ENCODE data around the gene CD59. TPM values are rescaled to one million over a fixed set of nuclear protein-coding genes. Genes with fewer than 3 reads are reported as not detected.

Gene CD59
- polyA plus RNA-seq, 2 donors: 328 to 334 TPM

DNA sequence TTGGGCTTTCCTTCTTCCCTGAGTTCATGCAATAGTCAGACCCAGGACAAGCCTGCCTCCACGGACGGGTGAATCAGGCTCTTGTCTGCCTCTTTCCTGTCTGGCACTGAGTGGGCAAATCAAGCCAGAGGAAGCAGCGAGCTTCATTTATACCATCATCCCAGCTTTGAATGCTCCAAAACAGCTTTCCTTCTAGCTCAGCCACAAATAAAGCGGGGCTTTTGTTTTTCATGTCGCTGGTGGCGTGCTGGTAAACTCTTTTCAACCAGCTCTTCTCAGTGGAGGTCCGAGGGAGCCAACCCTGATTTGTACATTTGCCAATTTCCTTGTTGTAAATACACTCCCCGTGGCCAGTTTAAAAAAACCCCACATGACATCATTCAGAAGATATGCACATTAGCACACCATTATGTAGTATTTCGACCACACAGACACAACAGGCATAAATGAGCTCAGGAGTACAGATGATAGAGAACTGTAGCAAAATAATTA, 44.2 kb downstream of the CD59 start:
- Histone ChIP-seq H3K27ac (ENCODE audit: low read depth in 2 of 2, low read length in 1 of 2) (peak overlapping the region; percentile 88 to 97), H3K36me3 (ENCODE audit: control insufficient read depth in 2 of 2, insufficient read depth in 2 of 2, low read length in 1 of 2) (no peaks in the 10 kb centered on the region), H3K27me3 (ENCODE audit: control insufficient read depth in 1 of 2, insufficient read depth in 2 of 2, low read length in 2 of 2) (no peaks in the 10 kb centered on the region), H3K4me1 (ENCODE audit: control insufficient read depth in 2 of 2, insufficient read depth in 2 of 2, low read length in 1 of 2) (peaks cover 0 to 27% of the 10 kb centered on the region in 2 donors), H3K9me3 (ENCODE audit: control insufficient read depth in 2 of 2, insufficient read depth in 1 of 2, low read depth in 1 of 2, low read length in 1 of 2) (no peaks in the 10 kb centered on the region), H3K4me3 (ENCODE audit: low read depth in 1 of 2, low read length in 2 of 2) (no peak overlapping the region)
- WGBS, 2 donors: 17 to 28% methylated on average over 9 of the region's 9 CpGs

GRCh38 chr11:33691066-33691864, 45.0 kb downstream of the CD59 start:
- Histone ChIP-seq H3K27ac (ENCODE audit: low read depth in 2 of 2, low read length in 1 of 2) (peak overlapping the region; percentile 88 to 97), H3K4me3 (ENCODE audit: low read depth in 1 of 2, low read length in 2 of 2) (no peak overlapping the region), H3K4me1 (ENCODE audit: control insufficient read depth in 2 of 2, insufficient read depth in 2 of 2, low read length in 1 of 2) (peaks cover 0 to 27% of the 10 kb centered on the region in 2 donors), H3K27me3 (ENCODE audit: control insufficient read depth in 1 of 2, insufficient read depth in 2 of 2, low read length in 2 of 2) (no peaks in the 10 kb centered on the region), H3K36me3 (ENCODE audit: control insufficient read depth in 2 of 2, insufficient read depth in 2 of 2, low read length in 1 of 2) (no peaks in the 10 kb centered on the region), H3K9me3 (ENCODE audit: control insufficient read depth in 2 of 2, insufficient read depth in 1 of 2, low read depth in 1 of 2, low read length in 1 of 2) (no peaks in the 10 kb centered on the region)
- WGBS, 2 donors: 57% methylated on average over 6 of the region's 6 CpGs

DNA sequence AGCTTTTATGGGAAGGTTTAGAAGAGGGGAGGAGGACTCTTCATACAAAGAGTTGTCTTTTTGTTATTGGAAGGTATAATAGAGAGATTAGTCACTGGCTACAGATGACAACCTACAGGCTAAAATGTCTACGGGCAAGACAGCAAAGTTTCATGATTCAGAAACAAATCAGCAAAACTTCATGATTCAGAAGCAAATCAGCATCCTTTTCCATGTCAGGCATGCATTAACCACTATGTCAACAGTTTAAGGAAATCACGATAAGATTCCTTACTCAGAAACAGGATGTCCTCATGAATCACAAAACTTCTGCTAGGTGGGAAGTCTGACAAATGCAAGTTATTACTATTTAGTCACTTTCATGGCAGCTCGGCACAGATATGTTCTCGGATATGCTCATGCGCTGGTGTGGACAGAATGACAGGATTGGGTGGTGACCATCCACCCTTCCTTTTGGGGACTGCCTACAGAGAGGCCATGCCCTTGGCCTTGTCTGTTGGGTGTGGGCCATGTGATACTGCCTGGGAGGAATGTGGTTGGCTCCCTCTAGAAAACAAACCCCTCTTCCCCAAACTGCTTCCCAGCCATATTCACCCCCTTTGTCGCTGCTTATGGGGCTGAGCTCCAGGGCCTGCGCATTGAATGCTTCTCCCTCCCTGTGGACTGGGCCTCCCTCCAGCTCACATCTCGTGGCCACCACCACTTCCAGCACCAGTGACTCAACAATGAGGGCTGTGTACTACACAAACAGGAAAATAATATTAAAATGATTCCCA, 45.7 kb downstream of the CD59 start:
- peaks cover 0 to 27% of the 10 kb centered on the region in 2 donors for H3K4me1 ChIP-seq (ENCODE audit: control insufficient read depth in 2 of 2, insufficient read depth in 2 of 2, low read length in 1 of 2)
- WGBS, 2 donors: 30 to 43% methylated on average over 8 of the region's 8 CpGs
- no peaks in the 10 kb centered on the region for H3K36me3 ChIP-seq (ENCODE audit: control insufficient read depth in 2 of 2, insufficient read depth in 2 of 2, low read length in 1 of 2)
- H3K27me3 ChIP-seq (ENCODE audit: control insufficient read depth in 1 of 2, insufficient read depth in 2 of 2, low read length in 2 of 2): no peaks in the 10 kb centered on the region
- H3K27ac ChIP-seq (ENCODE audit: low read depth in 2 of 2, low read length in 1 of 2): peak overlapping the region; percentile 95 to 97
- H3K4me3 ChIP-seq (ENCODE audit: low read depth in 1 of 2, low read length in 2 of 2): no peak overlapping the region
- H3K9me3 ChIP-seq (ENCODE audit: control insufficient read depth in 2 of 2, insufficient read depth in 1 of 2, low read depth in 1 of 2, low read length in 1 of 2): no peaks in the 10 kb centered on the region

DNA sequence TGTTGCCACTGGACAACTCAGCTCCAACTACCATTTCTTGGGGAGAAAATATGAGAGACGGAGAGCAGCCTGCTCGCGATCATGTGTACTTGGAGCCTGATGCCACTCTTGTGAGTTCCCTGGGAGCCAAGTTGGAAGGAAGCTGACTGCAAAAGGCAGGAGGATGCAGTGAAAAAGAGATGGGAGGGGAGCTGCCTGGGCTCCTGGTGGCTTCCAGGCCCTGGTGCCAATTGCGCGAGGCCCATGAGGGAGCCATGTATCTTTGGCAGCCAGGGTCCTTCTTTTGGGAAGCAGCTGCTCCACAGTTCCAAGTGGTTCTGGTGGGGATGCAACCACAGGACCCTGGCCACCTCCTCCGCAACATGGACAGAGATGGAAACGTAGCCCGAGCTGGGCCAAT, 46.7 kb downstream of the CD59 start:
- H3K9me3 ChIP-seq (ENCODE audit: control insufficient read depth in 2 of 2, insufficient read depth in 1 of 2, low read depth in 1 of 2, low read length in 1 of 2): no peaks in the 10 kb centered on the region
- H3K27me3 ChIP-seq (ENCODE audit: control insufficient read depth in 1 of 2, insufficient read depth in 2 of 2, low read length in 2 of 2): no peaks in the 10 kb centered on the region
- H3K4me3 ChIP-seq (ENCODE audit: low read depth in 1 of 2, low read length in 2 of 2): no peak overlapping the region
- peak overlapping the region; percentile 95 to 97 for H3K27ac ChIP-seq (ENCODE audit: low read depth in 2 of 2, low read length in 1 of 2)
- no peaks in the 10 kb centered on the region for H3K36me3 ChIP-seq (ENCODE audit: control insufficient read depth in 2 of 2, insufficient read depth in 2 of 2, low read length in 1 of 2)
- 92 to 93% methylated on average over 8 of the region's 8 CpGs for WGBS, 2 donors
- peaks cover 0 to 24% of the 10 kb centered on the region in 2 donors for H3K4me1 ChIP-seq (ENCODE audit: control insufficient read depth in 2 of 2, insufficient read depth in 2 of 2, low read length in 1 of 2)

DNA sequence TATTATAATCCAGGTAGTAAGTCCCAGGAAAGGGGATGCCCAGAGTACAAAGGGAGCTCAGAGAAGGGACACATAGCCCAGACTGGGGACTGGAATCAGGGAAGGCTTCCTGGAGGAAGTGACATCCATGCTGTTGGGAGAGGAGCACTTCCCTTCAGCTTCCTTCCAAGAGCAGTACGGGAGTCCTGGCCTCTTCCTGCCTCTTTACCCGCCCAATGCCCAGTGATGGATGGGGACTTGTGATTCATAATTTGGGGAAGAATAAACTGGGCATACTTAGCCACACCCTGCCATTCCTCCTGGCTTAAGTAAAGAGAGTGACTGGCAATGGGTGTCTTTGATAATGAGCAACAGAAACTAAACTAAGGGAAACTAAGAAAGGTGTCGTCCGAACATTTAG, 47.1 kb downstream of the CD59 start:
- Histone ChIP-seq H3K27ac (ENCODE audit: low read depth in 2 of 2, low read length in 1 of 2) (peak overlapping the region; percentile 95 to 97), H3K4me3 (ENCODE audit: low read depth in 1 of 2, low read length in 2 of 2) (no peak overlapping the region), H3K9me3 (ENCODE audit: control insufficient read depth in 2 of 2, insufficient read depth in 1 of 2, low read depth in 1 of 2, low read length in 1 of 2) (no peaks in the 10 kb centered on the region), H3K36me3 (ENCODE audit: control insufficient read depth in 2 of 2, insufficient read depth in 2 of 2, low read length in 1 of 2) (no peaks in the 10 kb centered on the region), H3K4me1 (ENCODE audit: control insufficient read depth in 2 of 2, insufficient read depth in 2 of 2, low read length in 1 of 2) (peaks cover 0 to 24% of the 10 kb centered on the region in 2 donors), H3K27me3 (ENCODE audit: control insufficient read depth in 1 of 2, insufficient read depth in 2 of 2, low read length in 2 of 2) (no peaks in the 10 kb centered on the region)
- 59 to 77% methylated on average over 4 of the region's 4 CpGs for WGBS, 2 donors

DNA sequence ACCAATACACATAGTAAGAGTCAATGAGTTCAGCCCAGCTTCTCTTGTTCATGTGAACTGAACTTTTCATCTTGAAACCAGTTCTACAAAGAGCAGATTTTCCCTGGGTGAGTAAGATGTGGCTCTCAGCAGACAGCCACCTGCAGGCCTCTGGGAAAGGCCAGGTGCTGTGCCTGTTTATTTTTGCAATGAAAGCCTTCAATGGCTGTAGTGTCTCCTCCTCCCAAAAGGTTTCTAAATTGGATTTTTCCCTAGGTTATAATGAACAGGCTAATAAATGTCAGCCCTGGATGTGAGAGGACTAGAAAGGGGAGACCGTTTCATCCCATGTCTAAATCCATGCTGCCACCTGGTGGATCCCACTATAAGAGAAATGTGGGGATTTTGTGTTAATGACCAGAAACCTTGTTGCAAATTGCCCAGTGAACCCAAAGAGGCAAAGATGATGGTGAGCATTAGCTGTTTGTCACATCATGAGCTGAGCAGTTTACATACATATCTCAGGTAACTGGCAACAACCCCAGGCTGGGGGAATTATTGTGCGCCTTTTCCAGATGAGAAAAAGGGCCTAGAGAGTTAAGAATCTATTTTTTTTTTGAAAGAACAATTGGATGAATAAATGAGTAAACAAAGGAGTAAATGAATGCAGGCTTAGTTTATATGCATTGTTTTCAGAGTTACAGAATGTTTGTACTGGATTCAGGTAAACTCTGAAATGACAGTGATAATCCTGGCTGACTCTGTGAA, 48.3 kb downstream of the CD59 start:
- H3K27ac ChIP-seq (ENCODE audit: low read depth in 2 of 2, low read length in 1 of 2): peak overlapping the region; percentile 62 to 76
- WGBS, 2 donors: 50 to 52% methylated on average over 2 of the region's 2 CpGs
- H3K36me3 ChIP-seq (ENCODE audit: control insufficient read depth in 2 of 2, insufficient read depth in 2 of 2, low read length in 1 of 2): no peaks in the 10 kb centered on the region
- no peak overlapping the region for H3K4me3 ChIP-seq (ENCODE audit: low read depth in 1 of 2, low read length in 2 of 2)
- no peaks in the 10 kb centered on the region for H3K9me3 ChIP-seq (ENCODE audit: control insufficient read depth in 2 of 2, insufficient read depth in 1 of 2, low read depth in 1 of 2, low read length in 1 of 2)
- peaks cover 0 to 24% of the 10 kb centered on the region in 2 donors for H3K4me1 ChIP-seq (ENCODE audit: control insufficient read depth in 2 of 2, insufficient read depth in 2 of 2, low read length in 1 of 2)
- no peaks in the 10 kb centered on the region for H3K27me3 ChIP-seq (ENCODE audit: control insufficient read depth in 1 of 2, insufficient read depth in 2 of 2, low read length in 2 of 2)

DNA sequence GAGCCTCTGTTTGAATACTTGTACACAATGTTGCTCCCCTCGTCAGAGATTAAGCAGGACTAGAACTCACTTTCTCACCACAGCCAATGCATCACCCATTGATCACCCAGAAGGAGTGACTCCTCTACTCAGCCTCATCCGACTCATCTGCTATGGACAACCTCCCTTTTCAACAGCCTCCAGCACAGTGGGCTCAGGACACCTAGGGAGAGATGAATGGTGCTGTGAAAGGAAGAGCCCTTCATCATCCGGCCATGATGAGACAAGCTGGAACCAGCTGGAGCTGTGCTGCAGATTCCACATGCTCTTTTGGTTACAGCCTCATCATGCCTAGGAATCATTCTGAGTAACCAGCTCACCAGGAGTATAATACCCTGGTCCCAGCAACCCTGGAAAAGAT, 51.1 kb downstream of the CD59 start:
- whole genome bisulfite sequencing, 2 donors: 69 to 78% methylated on average over 3 of the region's 3 CpGs
- peaks cover 0 to 20% of the 10 kb centered on the region in 2 donors for H3K4me1 ChIP-seq (ENCODE audit: control insufficient read depth in 2 of 2, insufficient read depth in 2 of 2, low read length in 1 of 2)
- H3K27ac ChIP-seq (ENCODE audit: low read depth in 2 of 2, low read length in 1 of 2): no peak overlapping the region
- H3K4me3 ChIP-seq (ENCODE audit: low read depth in 1 of 2, low read length in 2 of 2): no peak overlapping the region
- no peaks in the 10 kb centered on the region for H3K9me3 ChIP-seq (ENCODE audit: control insufficient read depth in 2 of 2, insufficient read depth in 1 of 2, low read depth in 1 of 2, low read length in 1 of 2)
- no peaks in the 10 kb centered on the region for H3K27me3 ChIP-seq (ENCODE audit: control insufficient read depth in 1 of 2, insufficient read depth in 2 of 2, low read length in 2 of 2)
- no peaks in the 10 kb centered on the region for H3K36me3 ChIP-seq (ENCODE audit: control insufficient read depth in 2 of 2, insufficient read depth in 2 of 2, low read length in 1 of 2)

DNA sequence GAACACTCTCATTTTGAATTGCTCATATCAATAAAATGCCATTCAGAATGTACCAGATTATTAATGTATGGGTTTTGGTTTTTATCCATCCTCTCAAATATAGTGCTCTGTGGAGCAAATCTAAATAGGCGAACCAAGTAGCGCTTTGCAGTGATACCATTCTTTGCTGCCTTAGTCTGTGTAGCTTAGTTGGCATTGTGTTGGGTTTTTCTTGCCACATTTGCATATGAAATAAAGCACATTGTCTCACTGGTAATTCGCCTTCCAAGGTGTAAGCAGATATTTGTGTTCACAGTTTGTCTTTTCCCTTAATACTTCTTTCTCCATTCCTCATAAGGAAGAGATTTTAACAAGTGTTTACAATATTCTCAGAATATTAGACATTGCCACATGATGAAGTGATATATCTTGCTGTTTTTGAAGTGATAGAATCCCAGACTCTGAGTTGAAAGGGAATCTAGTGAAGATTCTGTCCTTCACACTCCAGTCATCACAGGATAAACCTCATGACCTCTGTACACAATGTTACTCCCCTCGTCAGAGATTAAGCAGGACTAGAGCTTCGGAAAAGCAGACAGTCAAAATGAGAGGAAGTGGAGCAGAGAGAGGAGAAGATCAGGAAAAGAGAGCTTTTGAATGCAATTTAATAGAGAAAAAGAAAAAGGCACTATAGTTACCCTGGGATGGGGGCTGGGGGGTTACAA, 52.1 kb downstream of the CD59 start:
- H3K36me3 ChIP-seq (ENCODE audit: control insufficient read depth in 2 of 2, insufficient read depth in 2 of 2, low read length in 1 of 2): no peaks in the 10 kb centered on the region
- no peaks in the 10 kb centered on the region for H3K27me3 ChIP-seq (ENCODE audit: control insufficient read depth in 1 of 2, insufficient read depth in 2 of 2, low read length in 2 of 2)
- no peak overlapping the region for H3K4me3 ChIP-seq (ENCODE audit: low read depth in 1 of 2, low read length in 2 of 2)
- H3K9me3 ChIP-seq (ENCODE audit: control insufficient read depth in 2 of 2, insufficient read depth in 1 of 2, low read depth in 1 of 2, low read length in 1 of 2): no peaks in the 10 kb centered on the region
- 69 to 77% methylated on average over 5 of the region's 5 CpGs for WGBS, 2 donors
- H3K27ac ChIP-seq (ENCODE audit: low read depth in 2 of 2, low read length in 1 of 2): no peak overlapping the region
- peaks cover 0 to 15% of the 10 kb centered on the region in 2 donors for H3K4me1 ChIP-seq (ENCODE audit: control insufficient read depth in 2 of 2, insufficient read depth in 2 of 2, low read length in 1 of 2)

DNA sequence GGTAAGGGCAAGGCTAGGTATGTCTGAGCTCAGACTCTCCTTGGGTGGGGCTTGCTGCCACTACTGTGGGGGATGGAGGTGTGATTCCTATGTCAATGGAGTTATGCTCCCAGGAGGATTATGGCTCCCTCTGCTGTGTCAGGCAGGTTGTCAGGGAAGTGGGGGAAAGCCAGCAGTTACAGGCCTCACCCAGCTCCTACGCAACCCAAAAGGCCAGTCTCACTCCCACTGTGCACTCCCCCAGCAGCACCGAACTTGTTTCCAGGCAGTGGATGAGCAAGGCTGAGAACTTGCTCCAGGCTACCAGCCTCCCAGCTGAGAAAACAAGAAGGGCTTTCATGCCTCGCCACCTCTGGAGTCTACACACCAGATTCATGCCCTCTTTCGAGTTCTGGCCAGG, 53.8 kb downstream of the CD59 start:
- Histone ChIP-seq H3K36me3 (ENCODE audit: control insufficient read depth in 2 of 2, insufficient read depth in 2 of 2, low read length in 1 of 2) (no peaks in the 10 kb centered on the region), H3K9me3 (ENCODE audit: control insufficient read depth in 2 of 2, insufficient read depth in 1 of 2, low read depth in 1 of 2, low read length in 1 of 2) (no peaks in the 10 kb centered on the region)
- WGBS, 2 donors: 55 to 68% methylated on average over 4 of the region's 4 CpGs

More for the DNA sequence above, 53.8 kb downstream of the CD59 start:
- Histone ChIP-seq H3K4me3 (ENCODE audit: low read depth in 1 of 2, low read length in 2 of 2) (no peak overlapping the region), H3K27ac (ENCODE audit: low read depth in 2 of 2, low read length in 1 of 2) (peak overlapping the region; percentile 24 to 85), H3K27me3 (ENCODE audit: control insufficient read depth in 1 of 2, insufficient read depth in 2 of 2, low read length in 2 of 2) (no peaks in the 10 kb centered on the region), H3K4me1 (ENCODE audit: control insufficient read depth in 2 of 2, insufficient read depth in 2 of 2, low read length in 1 of 2) (peaks cover 0 to 10% of the 10 kb centered on the region in 2 donors)
